Hepatocyte (in vitro differentiated cells): ENCODE results near the gene MLKL. TPM values are rescaled to one million over a fixed set of nuclear protein-coding genes. Genes with fewer than 3 reads are reported as not detected.

Experiments used
- DNase-seq: peaks from one replicate; pipeline ENCODE4 v3.0.0-alpha.2; 2016; ENCODE audit warnings: low spot score
- H2AFZ ChIP-seq: fragments of 200-600 bp; sonication (generic); 2 replicates; pipeline ENCODE4 v1.6.0; 2016; ENCODE audit warnings: antibody characterized with exemption, mild to moderate bottlenecking
- H3K27ac ChIP-seq: fragments of 200-600 bp; sonication (generic); 2 replicates; pipeline ENCODE4 v1.5.1; 2016; ENCODE audit warnings: mild to moderate bottlenecking
- H3K27me3 ChIP-seq: fragments of 200-600 bp; sonication (generic); 2 replicates; pipeline ENCODE4 v1.6.1; 2016
- H3K36me3 ChIP-seq: fragments of 200-600 bp; sonication (generic); replicated peaks from 2 replicates; pipeline ENCODE4 v1.5.1; 2016; ENCODE audit warnings: low read depth; ENCODE audit not compliant: insufficient read depth
- H3K4me1 ChIP-seq: fragments of 200-600 bp; sonication (generic); 2 replicates; pipeline ENCODE4 v1.5.1; 2016; ENCODE audit warnings: mild to moderate bottlenecking, moderate library complexity; ENCODE audit not compliant: insufficient read depth
- H3K4me2 ChIP-seq: fragments of 200-600 bp; sonication (generic); 2 replicates; pipeline ENCODE4 v1.6.0; 2016
- H3K4me3 ChIP-seq: fragments of 200-600 bp; sonication (generic); 2 replicates; pipeline ENCODE4 v1.5.1; 2016; ENCODE audit warnings: mild to moderate bottlenecking
- H3K79me2 ChIP-seq: fragments of 200-600 bp; sonication (generic); 2 replicates; pipeline ENCODE4 v1.6.0; 2017; ENCODE audit warnings: mild to moderate bottlenecking
- H3K9me2 ChIP-seq: fragments of 200-600 bp; sonication (generic); replicated peaks from 2 replicates; pipeline ENCODE4 v1.6.0; 2017; ENCODE audit warnings: mild to moderate bottlenecking; ENCODE audit not compliant: insufficient read depth
- H3K9me3 ChIP-seq: fragments of 200-600 bp; sonication (generic); 2 replicates; pipeline ENCODE4 v1.5.1; 2016; ENCODE audit warnings: low read depth, mild to moderate bottlenecking
- H4K20me1 ChIP-seq: fragments of 200-600 bp; sonication (generic); 2 replicates; pipeline ENCODE4 v1.6.0; 2016; ENCODE audit warnings: mild to moderate bottlenecking; ENCODE audit not compliant: insufficient read depth, poor library complexity, severe bottlenecking
- EZH2 ChIP-seq: fragments of 200-600 bp; sonication (generic); IDR thresholded peaks from 2 replicates; pipeline ENCODE4 v1.6.1; 2016; ENCODE audit warnings: antibody characterized with exemption, mild to moderate bottlenecking, borderline replicate concordance
- EZH2phosphoT487 ChIP-seq: fragments of 200-600 bp; sonication (generic); IDR thresholded peaks from one replicate; pipeline ENCODE4 v1.6.1; 2018; ENCODE audit warnings: antibody characterized with exemption, mild to moderate bottlenecking, low read depth, moderate library complexity; ENCODE audit not compliant: unreplicated experiment, severe bottlenecking
- WGBS: methylation state at CpG from one replicate; pipeline ENCODE4 v1.1.6; 2016; ENCODE audit warnings: low lambda C conversion rate; ENCODE audit errors: missing lambda C conversion rate; 5-methylcytosine and 5-hydroxymethylcytosine counted together
- polyA plus RNA-seq: library from polyadenylated mRNA; unstranded; fragments of >200 nt; fragmentation: Nextera tagmentation; extraction: Ambion mirVana; gene quantifications from 2 replicates; pipeline ENCODE4 v1.2.1, GENCODE V29; 2016
- total RNA-seq: library from RNA; depleted of rRNA; stranded (reverse); fragments of >200 nt; gene quantifications from 2 replicates; pipeline ENCODE4 v1.2.3, GENCODE V29; 2014
- TF ChIP-seq, protein P1 (sequence below): fragments of 200-600 bp; sonication (generic); IDR thresholded peaks from 2 replicates; pipeline ENCODE4 v1.5.1; 2016; ENCODE audit warnings: antibody characterized with exemption, mild to moderate bottlenecking; ENCODE audit not compliant: poor library complexity

Gene MLKL
- total and polyA plus RNA-seq, 2 experiments from 2014 or later: 2.8 to 3.3 TPM

DNA sequence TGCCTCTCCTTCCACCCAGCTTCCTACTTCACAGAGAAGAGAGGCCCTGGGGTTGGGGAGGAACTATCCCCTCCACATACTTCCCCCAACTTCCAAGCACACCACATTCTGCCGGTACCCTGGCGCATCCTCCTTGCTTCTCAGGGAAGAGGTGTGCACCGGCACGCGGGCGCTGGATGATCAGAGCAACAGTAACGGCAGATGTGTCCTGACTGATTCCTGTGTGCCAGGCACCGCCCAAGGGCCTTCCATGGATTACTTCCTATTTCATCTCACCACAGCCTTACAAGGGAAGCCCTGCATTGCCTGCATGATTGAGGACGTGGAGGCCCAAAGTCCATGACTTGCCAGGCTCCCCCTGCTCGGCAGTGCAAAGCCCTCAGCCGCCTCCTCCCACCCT, 21.1 kb upstream of the MLKL start:
- Histone ChIP-seq H3K9me3 (no peaks in the 10 kb centered on the region), H2AFZ (no peak overlapping the region), H3K4me3 (no peak overlapping the region), H3K27me3 (no peaks in the 10 kb centered on the region), H3K9me2 (no peaks in the 10 kb centered on the region), H3K4me2 (no peak overlapping the region), H3K4me1 (no peaks in the 10 kb centered on the region), H3K36me3 (no peaks in the 10 kb centered on the region), H4K20me1 (no peaks in the 10 kb centered on the region), H3K79me2 (no peaks in the 10 kb centered on the region), H3K27ac (no peak overlapping the region)
- 92% methylated on average over 9 of the region's 11 CpGs for WGBS
- TF ChIP-seq EZH2phosphoT487 (no peak), EZH2 (no peak)
- TF ChIP-seq, protein P1, sequence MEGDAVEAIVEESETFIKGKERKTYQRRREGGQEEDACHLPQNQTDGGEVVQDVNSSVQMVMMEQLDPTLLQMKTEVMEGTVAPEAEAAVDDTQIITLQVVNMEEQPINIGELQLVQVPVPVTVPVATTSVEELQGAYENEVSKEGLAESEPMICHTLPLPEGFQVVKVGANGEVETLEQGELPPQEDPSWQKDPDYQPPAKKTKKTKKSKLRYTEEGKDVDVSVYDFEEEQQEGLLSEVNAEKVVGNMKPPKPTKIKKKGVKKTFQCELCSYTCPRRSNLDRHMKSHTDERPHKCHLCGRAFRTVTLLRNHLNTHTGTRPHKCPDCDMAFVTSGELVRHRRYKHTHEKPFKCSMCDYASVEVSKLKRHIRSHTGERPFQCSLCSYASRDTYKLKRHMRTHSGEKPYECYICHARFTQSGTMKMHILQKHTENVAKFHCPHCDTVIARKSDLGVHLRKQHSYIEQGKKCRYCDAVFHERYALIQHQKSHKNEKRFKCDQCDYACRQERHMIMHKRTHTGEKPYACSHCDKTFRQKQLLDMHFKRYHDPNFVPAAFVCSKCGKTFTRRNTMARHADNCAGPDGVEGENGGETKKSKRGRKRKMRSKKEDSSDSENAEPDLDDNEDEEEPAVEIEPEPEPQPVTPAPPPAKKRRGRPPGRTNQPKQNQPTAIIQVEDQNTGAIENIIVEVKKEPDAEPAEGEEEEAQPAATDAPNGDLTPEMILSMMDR: no peak
- DNase-seq: no peak

DNA sequence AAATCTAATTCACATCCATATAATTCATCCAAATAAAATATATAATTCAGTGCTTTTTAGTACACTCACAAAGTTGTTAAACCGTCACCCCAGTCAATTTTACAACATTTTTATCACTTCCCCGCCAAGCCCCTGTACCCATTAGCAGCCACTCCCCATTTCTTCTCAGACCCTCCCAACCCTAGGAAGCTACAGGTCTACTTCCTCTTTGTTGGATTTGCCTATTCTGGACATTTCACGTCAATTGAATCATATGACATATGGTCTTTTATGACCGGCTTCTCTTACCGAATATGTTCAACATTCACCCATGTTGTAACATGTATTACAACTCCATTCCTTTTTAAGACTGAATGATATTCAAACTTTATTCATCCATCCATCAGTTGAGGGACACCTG, 19.9 kb upstream of the MLKL start:
- Histone ChIP-seq H2AFZ (no peak overlapping the region), H3K4me2 (no peak overlapping the region), H3K9me3 (no peaks in the 10 kb centered on the region), H4K20me1 (no peaks in the 10 kb centered on the region), H3K4me1 (no peaks in the 10 kb centered on the region), H3K27me3 (no peaks in the 10 kb centered on the region), H3K9me2 (no peaks in the 10 kb centered on the region), H3K36me3 (no peaks in the 10 kb centered on the region), H3K4me3 (no peak overlapping the region), H3K79me2 (no peaks in the 10 kb centered on the region), H3K27ac (no peak overlapping the region)
- 87% methylated on average over 5 of the region's 5 CpGs for WGBS
- TF ChIP-seq EZH2 (no peak), EZH2phosphoT487 (no peak)
- TF ChIP-seq, protein P1: no peak
- no peak for DNase-seq

DNA sequence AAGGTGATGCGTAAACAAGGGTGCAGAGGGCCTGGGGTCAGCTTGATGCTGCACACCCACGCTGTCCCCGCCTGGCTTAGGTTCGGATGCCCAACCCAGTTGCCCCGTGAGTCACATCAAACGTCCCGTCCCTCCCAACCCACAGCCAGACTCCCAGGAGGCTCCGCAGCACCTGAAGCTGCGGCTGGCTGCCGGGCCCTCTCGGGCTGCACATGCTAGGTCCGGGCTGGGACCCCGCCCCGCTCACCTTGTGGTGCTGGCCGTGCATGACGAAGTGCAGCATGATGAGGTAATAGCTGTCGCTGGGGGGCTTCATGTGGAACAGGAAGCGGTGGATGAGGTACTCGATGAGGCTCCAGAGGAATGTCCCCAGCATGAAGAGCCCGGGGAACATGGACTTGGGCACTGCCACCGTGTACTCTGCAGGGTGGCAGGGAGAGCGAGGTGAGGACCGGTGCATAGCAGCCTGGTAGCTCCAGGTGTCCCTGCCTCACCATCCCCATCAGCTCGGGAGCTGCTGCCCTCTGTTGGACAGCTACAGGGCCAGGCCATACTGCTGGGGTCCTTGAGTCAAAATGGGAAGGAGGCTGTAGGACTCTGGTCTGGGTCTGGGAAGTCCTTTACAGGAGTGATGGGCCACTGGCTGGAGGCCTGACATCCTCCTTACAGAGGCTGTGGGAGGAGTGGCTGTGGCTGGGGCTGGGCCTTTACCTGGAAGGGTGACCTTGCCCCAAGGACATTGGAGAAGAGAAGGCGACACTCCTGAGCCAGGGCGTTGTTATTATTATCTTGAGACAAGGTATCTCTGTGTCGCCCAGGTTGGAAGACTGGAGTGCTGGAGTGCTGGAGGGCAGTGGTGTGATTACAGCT, 18.3 kb upstream of the MLKL start:
- Histone ChIP-seq H3K27ac (no peak overlapping the region), H4K20me1 (no peaks in the 10 kb centered on the region), H3K79me2 (no peaks in the 10 kb centered on the region), H3K27me3 (no peaks in the 10 kb centered on the region), H3K9me2 (no peaks in the 10 kb centered on the region), H2AFZ (no peak overlapping the region), H3K4me3 (no peak overlapping the region), H3K4me1 (no peaks in the 10 kb centered on the region), H3K36me3 (no peaks in the 10 kb centered on the region), H3K4me2 (no peak overlapping the region), H3K9me3 (no peaks in the 10 kb centered on the region)
- 95% methylated on average over 27 of the region's 27 CpGs for WGBS
- TF ChIP-seq, protein P1: no peak
- TF ChIP-seq EZH2phosphoT487: no peak
- no peak for TF ChIP-seq EZH2
- no peak for DNase-seq
